HG02588 (cell line): ENCODE measurements around the gene UGT1A8.
"Not testable (repeated sequence)": the region's sequence is repeated elsewhere in the genome, so short reads cannot be mapped to it uniquely, and the experiment has no call there.

Source experiments
- ATAC-seq: cut with Tn5 transposase; IDR thresholded peaks from one replicate; pipeline ENCODE4 v1.9.1; 2021; ENCODE audit warnings: mild to moderate bottlenecking, moderate library complexity; ENCODE audit not compliant: unreplicated experiment

Gene UGT1A8

DNA sequence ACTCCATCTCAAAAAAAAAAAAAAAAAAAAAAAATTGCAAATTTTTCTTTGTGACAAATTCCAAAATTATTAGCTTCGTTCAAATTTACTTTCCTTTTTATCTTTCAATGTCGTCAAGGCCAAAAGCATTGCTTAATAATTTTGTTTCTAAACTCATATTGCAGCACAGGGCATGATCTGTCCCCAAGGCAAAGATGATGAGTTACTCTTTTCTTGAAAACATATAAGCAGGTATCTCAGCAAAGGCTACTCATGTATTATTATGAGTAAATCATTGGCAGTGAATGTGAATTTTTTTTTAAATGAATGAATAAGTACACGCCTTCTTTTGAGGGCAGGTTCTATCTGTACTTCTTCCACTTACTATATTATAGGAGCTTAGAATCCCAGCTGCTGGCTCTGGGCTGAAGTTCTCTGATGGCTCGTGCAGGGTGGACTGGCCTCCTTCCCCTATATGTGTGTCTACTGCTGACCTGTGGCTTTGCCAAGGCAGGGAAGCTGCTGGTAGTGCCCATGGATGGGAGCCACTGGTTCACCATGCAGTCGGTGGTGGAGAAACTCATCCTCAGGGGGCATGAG lies 64.2 kb downstream of the UGT1A8 start, which contains the start of gene UGT1A7:
UGT1A7 (plus strand) TSS at position 381 of the 579 bp plus-strand sequence; CDS start at position 418, 37 bp downstream.
- no peak for ATAC-seq

- ATAC-seq = no peak
Measured at GRCh38 chr2:233684640-233685039, 67.2 kb downstream of the UGT1A8 start.

GRCh38 chr2:233686928-233687327 lies 69.5 kb downstream of the UGT1A8 start:
- ATAC-seq = no peak

DNA sequence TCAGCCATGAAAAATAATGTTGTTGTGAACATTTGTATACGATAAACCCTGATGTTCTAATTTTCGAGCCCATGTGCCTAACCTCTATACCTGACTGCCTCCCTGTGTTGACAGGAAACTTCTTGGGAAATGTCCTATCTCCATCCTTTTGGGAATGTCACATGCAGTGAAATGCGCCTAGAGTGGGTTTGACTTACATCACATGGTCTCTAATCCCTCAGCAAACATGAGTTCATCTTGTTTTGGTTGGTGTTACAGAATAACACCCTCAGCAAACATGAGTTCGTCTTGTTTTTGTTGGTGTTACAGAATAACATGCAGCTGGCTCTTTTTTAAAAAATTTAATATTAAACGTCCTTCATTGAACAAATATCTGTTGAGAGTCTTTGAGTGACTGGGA lies 70.9 kb downstream of the UGT1A8 start:
- no peak for ATAC-seq

DNA sequence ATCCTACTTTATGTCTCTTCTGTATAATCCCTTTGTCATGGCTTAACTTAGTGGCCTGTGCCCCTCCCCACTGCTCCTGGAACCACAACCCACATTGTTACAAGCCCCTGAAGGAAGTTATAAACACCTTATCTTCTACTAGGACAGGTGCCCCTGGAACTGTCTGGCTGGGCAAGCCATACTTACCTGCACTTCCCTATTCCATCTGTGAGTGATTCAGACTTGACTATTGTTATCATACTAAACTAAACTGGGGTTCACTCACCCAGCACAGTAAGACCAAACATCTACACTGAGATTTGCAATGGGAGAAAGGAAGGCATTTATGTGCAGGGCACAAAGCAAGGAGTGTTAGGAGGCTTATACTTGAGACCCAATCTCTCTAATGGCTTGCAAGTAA lies 71.6 kb downstream of the UGT1A8 start:
- no peak for ATAC-seq

DNA sequence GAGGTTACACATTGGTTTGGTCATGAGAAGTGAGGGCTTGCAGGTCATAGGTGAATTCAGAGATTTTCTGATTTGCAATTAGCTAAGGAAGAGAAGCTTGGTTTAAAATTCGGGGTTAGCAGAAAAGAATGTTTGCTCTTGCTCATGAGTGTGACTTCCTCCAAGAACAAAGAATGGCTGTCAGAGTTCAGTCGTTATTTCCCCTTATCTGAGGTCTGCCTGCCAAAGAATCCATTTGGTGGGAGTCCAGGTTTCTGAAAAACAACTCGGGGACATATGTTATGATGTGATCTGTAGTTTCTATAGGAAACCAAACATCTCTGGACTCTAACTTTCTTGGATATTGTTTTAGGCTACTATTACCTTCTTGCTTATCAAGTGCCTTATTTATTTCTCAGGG lies 72.1 kb downstream of the UGT1A8 start:
- no peak for ATAC-seq

GRCh38 chr2:233690444-233690843 lies 73.0 kb downstream of the UGT1A8 start:
- no peak for ATAC-seq

DNA sequence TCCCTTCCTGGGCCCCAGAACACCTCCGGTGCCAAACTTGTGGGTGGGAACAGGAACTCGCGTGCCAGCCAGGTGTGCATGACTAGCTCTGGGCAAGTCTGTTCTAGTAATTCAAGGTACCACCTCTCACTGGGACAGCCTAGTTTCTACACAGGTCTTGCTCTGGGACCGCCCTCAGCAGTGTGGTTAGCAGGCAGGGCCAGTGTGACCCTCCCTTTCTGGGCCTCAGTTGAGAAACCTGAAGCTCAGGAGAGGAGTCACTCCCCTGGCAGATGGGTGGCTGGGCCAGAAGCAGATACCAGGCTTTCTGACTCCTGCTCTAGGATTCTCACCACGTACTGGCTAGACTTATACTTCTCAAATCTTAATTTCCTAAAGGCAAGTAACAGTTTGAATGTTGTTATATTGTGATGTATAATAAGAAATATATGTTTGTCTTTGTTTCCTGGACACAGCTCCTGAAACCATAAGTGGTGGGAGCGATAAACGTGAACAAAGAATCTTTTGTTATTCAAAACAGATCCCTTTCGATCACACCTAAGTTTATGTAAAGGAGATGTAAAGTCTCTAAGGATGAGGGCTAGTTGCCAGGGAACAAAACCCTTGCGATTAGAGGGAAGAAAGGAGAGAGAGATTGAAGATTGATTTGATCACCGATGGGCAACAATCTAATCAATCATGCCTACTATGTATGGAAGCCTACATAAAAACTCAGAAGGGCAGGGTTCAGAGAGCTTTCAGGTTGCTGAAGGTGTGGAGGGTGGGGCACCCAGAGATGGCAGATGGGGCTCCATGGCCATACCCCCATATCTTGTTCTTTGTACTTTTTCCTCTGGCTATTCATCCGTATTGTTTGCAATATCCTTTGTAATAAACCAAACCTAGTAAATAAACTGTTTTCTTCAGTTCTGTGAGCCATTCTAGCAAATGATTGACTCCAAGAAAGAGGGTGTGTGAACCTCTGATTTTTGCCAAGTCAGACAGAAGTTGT lies 74.3 kb downstream of the UGT1A8 start:
- ATAC-seq = no peak

GRCh38 chr2:233692648-233693047 lies 75.2 kb downstream of the UGT1A8 start, which contains the start of gene UGT1A6:
Gene UGT1A6 (plus strand): TSS chr2:233692890. CDS start chr2:233693005, 115 bp downstream.
- no peak for ATAC-seq

DNA sequence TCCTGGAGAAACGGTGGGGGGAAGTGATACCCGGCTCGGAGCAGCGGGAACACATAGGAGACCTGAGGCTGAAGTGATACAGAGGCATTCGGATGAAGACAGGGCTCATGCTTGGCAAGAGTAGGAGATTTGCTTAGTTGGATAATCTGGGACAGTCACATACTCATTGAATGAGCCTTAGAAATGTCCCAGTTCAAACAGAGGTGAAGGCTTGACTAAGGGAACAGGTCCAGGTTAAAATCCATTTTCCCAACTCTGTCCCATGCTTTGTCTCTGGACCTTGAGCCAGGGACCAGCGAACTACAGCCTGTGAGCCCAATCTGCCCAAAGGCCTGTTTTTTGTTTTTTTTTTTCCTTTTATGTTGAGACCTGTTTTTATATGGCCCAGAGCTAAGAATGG lies 76.5 kb downstream of the UGT1A8 start:
- ATAC-seq = no peak

DNA sequence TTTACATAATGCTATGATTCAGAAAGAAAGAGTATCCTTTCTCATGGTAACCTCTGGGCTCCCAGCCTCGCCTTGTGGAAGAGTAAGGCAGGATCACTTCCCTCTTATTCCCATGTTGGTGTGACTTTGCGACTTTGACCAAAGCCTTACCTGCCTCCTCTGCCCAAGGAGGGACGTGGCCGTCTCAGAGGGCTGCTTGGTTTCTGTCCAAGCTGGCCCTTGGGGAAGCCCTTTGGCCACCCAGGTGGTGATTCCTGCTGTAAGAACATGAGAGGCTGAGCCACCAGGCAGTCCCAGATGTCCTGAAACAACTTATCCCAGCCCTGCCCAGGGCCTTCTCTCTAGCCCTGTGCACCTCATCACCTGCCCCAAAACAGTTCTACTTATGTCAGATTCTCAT lies 81.3 kb downstream of the UGT1A8 start:
- ATAC-seq = no peak

DNA sequence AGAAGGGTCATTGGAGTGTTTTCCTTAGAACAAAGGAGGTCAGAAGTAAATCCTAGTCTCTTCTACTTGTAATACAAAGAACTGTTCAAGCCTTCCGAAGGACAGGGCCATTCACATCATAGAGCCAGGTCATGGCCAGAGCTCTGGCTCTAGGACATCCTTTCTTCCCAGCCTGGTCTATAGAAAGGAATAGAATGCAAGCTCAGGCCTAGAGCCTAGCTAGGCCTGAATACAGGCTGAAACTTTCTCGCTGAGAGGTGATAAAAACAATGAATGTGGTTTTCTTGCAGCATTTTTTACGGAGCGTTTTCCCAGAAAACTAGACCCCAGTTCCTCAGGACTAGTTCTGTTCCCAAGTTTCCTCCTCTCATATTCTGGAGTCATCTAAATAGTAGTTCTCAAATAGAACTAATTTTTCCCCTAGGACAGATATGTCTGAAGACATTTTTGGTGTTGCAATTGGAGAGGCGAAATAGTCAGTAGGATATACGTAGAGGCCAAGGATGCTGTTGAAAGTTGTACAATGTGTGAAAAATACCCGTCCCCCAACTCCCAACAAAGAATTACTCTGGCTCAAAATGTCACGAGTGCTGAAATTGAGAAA lies 82.1 kb downstream of the UGT1A8 start:
- ATAC-seq = no peak

DNA sequence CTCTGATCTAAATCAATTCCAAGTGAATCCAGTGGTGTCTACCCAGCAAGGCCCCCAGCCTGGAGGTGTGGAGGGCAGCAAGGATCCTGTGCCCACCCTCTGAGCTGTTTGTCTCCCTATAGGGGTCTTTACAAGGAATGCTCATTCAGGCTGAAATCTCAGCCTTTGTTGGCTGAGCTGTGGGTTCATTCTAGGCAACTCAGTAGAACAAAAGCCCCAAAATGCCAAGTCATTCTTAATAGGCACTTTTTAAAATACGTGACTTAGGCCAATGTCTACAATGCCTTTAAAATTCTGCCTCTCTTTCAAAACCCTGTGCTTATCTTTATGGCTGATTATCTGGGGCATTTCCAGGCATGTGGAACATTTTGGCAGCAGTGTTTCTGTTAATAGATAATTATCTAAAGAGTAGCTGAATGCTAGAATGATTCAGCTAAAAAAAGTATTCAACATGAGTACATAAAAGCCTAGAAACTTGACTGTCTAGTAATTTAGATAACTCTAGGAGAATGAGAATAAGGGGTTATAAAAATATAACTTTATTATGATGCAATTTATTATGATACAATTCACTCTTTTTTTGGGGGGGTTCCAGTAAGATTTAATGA lies 82.7 kb downstream of the UGT1A8 start:
- ATAC-seq = no peak

GRCh38 chr2:233700842-233701241 lies 83.4 kb downstream of the UGT1A8 start:
- not testable (repeated sequence) for ATAC-seq

- no peak for ATAC-seq
Measured at GRCh38 chr2:233702238-233702637, 84.8 kb downstream of the UGT1A8 start.

GRCh38 chr2:233705911-233706506 lies 88.6 kb downstream of the UGT1A8 start:
- ATAC-seq = no peak

GRCh38 chr2:233706720-233707119 lies 89.3 kb downstream of the UGT1A8 start:
- ATAC-seq = no peak

DNA sequence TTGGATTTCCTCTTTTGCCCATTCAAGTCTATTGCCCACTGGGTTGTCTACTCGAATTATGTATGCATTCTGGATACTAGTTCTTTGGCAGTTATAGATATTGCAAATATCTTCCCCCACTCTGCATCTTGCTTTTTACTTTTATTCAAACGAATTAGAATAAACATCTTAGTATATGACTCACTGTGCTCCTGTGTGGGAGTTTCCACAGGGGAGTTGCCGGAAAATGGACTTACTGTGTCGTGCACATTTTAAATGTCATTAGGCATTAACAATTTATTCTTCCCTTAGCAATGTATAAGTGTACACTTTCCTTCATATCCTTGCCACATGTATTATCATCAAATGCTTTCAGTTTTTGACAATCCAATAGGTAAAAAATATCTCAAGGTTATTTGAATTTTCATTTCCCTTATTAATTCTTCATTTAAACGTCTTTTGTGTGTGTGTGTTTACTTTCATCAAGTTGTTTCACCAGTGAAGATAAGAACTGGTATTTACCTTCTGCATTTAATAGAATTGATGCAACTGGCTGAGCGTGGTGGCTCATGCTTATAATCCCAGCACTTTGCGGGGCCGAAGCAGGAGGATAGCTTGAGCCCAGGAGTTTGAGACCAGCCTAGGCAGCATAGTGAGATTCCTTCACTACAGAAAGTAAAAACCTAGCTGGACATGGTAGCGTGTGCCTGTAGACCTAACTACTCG lies 90.7 kb downstream of the UGT1A8 start:
- no peak for ATAC-seq

DNA sequence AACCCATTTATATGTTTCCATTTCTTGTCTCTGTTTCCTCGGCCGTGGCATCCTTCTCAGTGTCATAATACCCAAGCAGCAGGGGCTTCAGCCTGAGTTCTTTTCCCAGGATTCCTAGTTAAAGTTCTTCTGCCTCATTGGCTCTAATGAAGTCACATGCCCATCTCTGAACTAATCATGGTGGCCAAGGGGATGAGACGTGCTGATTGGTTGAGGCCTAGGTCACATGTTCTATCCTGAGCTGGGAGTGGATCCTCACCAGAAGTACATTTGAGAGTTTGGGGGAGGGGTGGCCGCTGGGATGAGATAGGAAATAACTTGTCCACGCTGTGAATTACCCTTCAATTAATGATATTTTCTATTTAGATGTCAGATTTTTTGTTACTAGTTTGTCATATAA lies 91.5 kb downstream of the UGT1A8 start:
- no peak for ATAC-seq

- ATAC-seq = no peak
Measured at GRCh38 chr2:233711312-233712008, 94.0 kb downstream of the UGT1A8 start.
